ENCODE data around the gene PHACTR2.

- TF ChIP-seq CTCF (IDR thresholded peaks at IDR 0.05) (no peak), POLR2A (IDR thresholded peaks at IDR 0.05) (no peak)
Observed at GRCh38 chr6:143838395-143838794, 160.6 kb downstream of the PHACTR2 start.

All from thyroid gland (tissue), 4 donors.